GM23248 (cell line): Measurements from ENCODE around the gene RIPOR3. TPM values are rescaled to one million over a fixed set of nuclear protein-coding genes. Genes with fewer than 3 reads are reported as not detected.
"Not testable (repeated sequence)": the region's sequence is repeated elsewhere in the genome, so short reads cannot be mapped to it uniquely, and the experiment has no call there.

Experiments
- DNase-seq: peaks from one replicate; pipeline ENCODE4 v3.0.0-alpha.2; 2015
- H2AFZ ChIP-seq: fragments of 200-600 bp; sonication (generic); 2 replicates; pipeline ENCODE4 v1.6.1; 2016; ENCODE audit warnings: antibody characterized with exemption
- H3F3A ChIP-seq: fragments of 200-600 bp; sonication (generic); 2 replicates; pipeline ENCODE4 v1.6.1; 2016; ENCODE audit warnings: mild to moderate bottlenecking, antibody characterized with exemption, mixed run types; ENCODE audit not compliant: insufficient read depth
- H3K27ac ChIP-seq: fragments of 200-600 bp; sonication (generic); 2 replicates; pipeline ENCODE4 v1.5.1; 2016; ENCODE audit warnings: mild to moderate bottlenecking
- H3K27me3 ChIP-seq: fragments of 200-600 bp; sonication (generic); replicated peaks from 2 replicates; pipeline ENCODE4 v1.6.1; 2016; ENCODE audit warnings: mild to moderate bottlenecking; ENCODE audit not compliant: insufficient read depth
- H3K36me3 ChIP-seq: fragments of 200-600 bp; sonication (generic); 2 replicates; pipeline ENCODE4 v1.6.1; 2016; ENCODE audit warnings: low read depth, mild to moderate bottlenecking
- H3K4me1 ChIP-seq: fragments of 200-600 bp; sonication (generic); 2 replicates; pipeline ENCODE4 v1.6.1; 2016; ENCODE audit warnings: mild to moderate bottlenecking; ENCODE audit not compliant: insufficient read depth
- H3K4me2 ChIP-seq: fragments of 200-600 bp; sonication (generic); one replicate; pipeline ENCODE4 v1.6.1; 2016; ENCODE audit warnings: mild to moderate bottlenecking; ENCODE audit not compliant: unreplicated experiment
- H3K4me3 ChIP-seq: fragments of 200-600 bp; sonication (generic); 2 replicates; pipeline ENCODE4 v1.5.1; 2016; ENCODE audit warnings: mild to moderate bottlenecking
- H3K79me2 ChIP-seq: fragments of 200-600 bp; sonication (generic); 2 replicates; pipeline ENCODE4 v1.6.1; 2016; ENCODE audit warnings: mild to moderate bottlenecking; ENCODE audit not compliant: insufficient read depth
- H3K9ac ChIP-seq: fragments of 200-600 bp; sonication (generic); 2 replicates; pipeline ENCODE4 v1.6.1; 2016; ENCODE audit warnings: mild to moderate bottlenecking
- H3K9me2 ChIP-seq: fragments of 200-600 bp; sonication (generic); 2 replicates; pipeline ENCODE4 v1.6.1; 2016; ENCODE audit warnings: mixed run types, mild to moderate bottlenecking, moderate library complexity; ENCODE audit not compliant: insufficient read depth
- H3K9me3 ChIP-seq: fragments of 200-600 bp; sonication (generic); one replicate; pipeline ENCODE4 v1.6.1; 2017; ENCODE audit warnings: low read depth
- H4K20me1 ChIP-seq: fragments of 200-600 bp; sonication (generic); 2 replicates; pipeline ENCODE4 v1.6.0; 2016; ENCODE audit not compliant: insufficient read depth
- EZH2 ChIP-seq: fragments of 200-600 bp; sonication (generic); IDR thresholded peaks from 2 replicates; pipeline ENCODE4 v1.6.1; 2018; ENCODE audit warnings: antibody characterized with exemption, mild to moderate bottlenecking; ENCODE audit not compliant: insufficient read depth, poor library complexity, severe bottlenecking
- EZH2phosphoT487 ChIP-seq: fragments of 200-600 bp; sonication (generic); IDR thresholded peaks from 2 replicates; pipeline ENCODE4 v1.6.1; 2018; ENCODE audit warnings: antibody characterized with exemption, moderate library complexity, mild to moderate bottlenecking, low read depth; ENCODE audit not compliant: insufficient read depth
- WGBS, 2 experiments: methylation state at CpG; one replicate each; pipeline ENCODE4 v1.1.6; 2015 to 2017; ENCODE audit warnings: low lambda C conversion rate in 2 of 2, low coverage in 1 of 2; ENCODE audit errors: missing lambda C conversion rate in 2 of 2; 5-methylcytosine and 5-hydroxymethylcytosine counted together
- in situ Hi-C: fragments of 300-500 bp; cut with MboI; formaldehyde crosslinking; loops from 2 replicates; pipeline ENCODE4 v1.15.0; 2020
- polyA plus RNA-seq: library from polyadenylated mRNA; unstranded; fragments of >200 nt; fragmentation: Nextera tagmentation; extraction: Ambion mirVana; gene quantifications from 2 replicates; pipeline ENCODE4 v1.2.1, GENCODE V29; 2016
- total RNA-seq: library from RNA; depleted of rRNA; stranded (reverse); fragments of >200 nt; shearing (Covaris generic); gene quantifications from 2 replicates; pipeline ENCODE4 v1.2.3, GENCODE V29; 2014

RIPOR3 gene
- total and polyA plus RNA-seq, 2 experiments from 2014 or later: 0.49 TPM; not detected in 1

DNA sequence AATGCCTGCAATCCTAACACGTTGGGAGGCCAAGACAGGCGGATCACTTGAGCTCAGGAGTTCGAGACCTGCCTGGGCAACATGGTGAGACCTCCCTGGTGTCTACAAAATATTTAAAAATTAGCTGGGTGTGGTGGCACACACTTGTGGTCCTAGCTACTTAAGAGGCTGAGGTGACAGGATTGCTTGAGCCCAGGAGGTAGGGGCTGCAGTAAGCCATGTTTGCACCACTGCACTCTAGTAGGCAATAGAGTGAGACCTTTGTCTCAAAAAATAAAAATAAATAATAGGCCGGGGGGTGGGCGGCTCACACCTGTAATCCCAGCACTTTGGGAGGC, 18.3 kb upstream of the RIPOR3 start:
- H4K20me1 ChIP-seq: no peaks in the 10 kb centered on the region
- no peak for DNase-seq
- H3K27ac ChIP-seq: no peak overlapping the region
- no peaks in the 10 kb centered on the region for H3F3A ChIP-seq
- H3K9me3 ChIP-seq: no peaks in the 10 kb centered on the region
- H3K27me3 ChIP-seq: no peaks in the 10 kb centered on the region
- no peaks in the 10 kb centered on the region for H3K9me2 ChIP-seq
- no peak overlapping the region for H2AFZ ChIP-seq
- TF ChIP-seq EZH2 (no peak), EZH2phosphoT487 (no peak)
- no peaks in the 10 kb centered on the region for H3K79me2 ChIP-seq
- H3K9ac ChIP-seq: no peak overlapping the region
- 77% methylated on average over 5 of the region's 5 CpGs for WGBS, 2 experiments
- no peak overlapping the region for H3K4me2 ChIP-seq
- in situ Hi-C loops: no loop called here
- no peak overlapping the region for H3K4me3 ChIP-seq
- H3K4me1 ChIP-seq: peaks cover 15% of the 10 kb centered on the region
- H3K36me3 ChIP-seq: no peaks in the 10 kb centered on the region

DNA sequence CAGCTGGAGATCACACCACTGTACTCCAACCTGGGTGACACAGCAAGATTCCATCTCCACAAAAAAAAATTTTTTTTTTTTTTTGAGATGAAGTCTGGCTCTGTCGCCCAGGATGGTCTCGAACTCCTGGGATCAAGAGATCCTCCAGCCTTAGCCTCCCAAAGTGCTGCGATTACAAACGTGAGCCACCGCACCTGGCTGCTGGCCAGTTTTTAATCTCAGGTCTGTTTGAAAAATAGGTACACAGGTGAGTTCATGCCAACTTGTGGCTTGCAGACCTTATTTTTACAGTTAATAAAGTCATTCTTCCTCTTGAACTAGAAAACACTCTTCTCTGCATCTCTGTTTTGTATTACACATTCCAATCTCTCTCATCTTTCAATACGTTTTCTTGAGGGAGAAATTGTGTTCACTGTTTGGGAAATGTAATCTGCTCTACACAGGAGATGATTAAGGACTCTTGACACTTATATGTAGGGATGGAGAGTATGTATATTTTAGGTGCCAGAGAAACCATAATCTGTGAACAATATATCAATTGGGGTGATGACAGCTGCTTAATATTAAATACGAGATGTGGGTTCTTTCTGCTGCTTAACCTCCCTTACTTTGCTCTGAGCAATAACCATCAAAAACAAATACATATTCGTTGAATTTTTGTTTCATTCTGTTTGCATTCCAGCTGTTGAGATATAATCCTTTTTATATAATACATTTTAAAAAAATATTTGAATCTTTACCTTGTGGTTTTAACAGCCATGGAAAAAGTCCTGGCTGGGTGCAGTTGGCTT, 17.7 kb upstream of the RIPOR3 start:
- TF ChIP-seq EZH2 (no peak), EZH2phosphoT487 (no peak)
- Histone ChIP-seq H4K20me1 (no peaks in the 10 kb centered on the region), H2AFZ (no peak overlapping the region), H3K9ac (no peak overlapping the region), H3K4me1 (peaks cover 15% of the 10 kb centered on the region), H3F3A (no peaks in the 10 kb centered on the region), H3K36me3 (no peaks in the 10 kb centered on the region), H3K9me3 (no peaks in the 10 kb centered on the region), H3K27ac (no peak overlapping the region), H3K4me3 (no peak overlapping the region), H3K4me2 (no peak overlapping the region), H3K27me3 (no peaks in the 10 kb centered on the region), H3K79me2 (no peaks in the 10 kb centered on the region), H3K9me2 (no peaks in the 10 kb centered on the region)
- WGBS, 2 experiments: 63 to 67% methylated on average over 8 of the region's 8 CpGs
- in situ Hi-C loops: no loop called here
- no peak for DNase-seq

DNA sequence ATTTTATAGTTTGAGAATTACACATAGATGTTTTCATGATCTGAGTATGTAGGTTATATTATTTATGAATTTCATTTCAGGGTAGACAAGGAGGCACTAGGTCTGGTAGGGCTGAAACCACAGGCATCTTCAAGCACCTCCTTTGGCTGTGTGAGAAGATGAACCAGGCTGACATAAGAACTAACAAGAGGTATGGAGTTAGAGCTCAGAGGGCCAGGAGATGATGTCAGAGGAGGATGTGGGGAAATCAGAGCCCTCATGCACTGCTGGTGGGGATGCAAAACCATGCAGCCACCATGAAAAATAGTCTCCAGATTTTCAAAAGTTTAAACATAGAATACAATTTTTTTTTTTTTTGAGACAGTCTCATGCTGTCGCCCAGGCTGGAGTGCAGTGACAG, 13.6 kb upstream of the RIPOR3 start:
- in situ Hi-C loops: no loop called here
- DNase-seq: peak; percentile 67

GRCh38 chr20:50704514-50704913, 13.2 kb upstream of the RIPOR3 start:
- Histone ChIP-seq H3K9me3 (no peaks in the 10 kb centered on the region), H3K9ac (no peak overlapping the region), H3K36me3 (no peaks in the 10 kb centered on the region), H3K27me3 (no peaks in the 10 kb centered on the region), H3K4me3 (no peak overlapping the region), H3K9me2 (no peaks in the 10 kb centered on the region), H2AFZ (no peak overlapping the region), H3K79me2 (no peaks in the 10 kb centered on the region), H3K4me2 (no peak overlapping the region), H3K27ac (no peak overlapping the region), H3K4me1 (no peaks in the 10 kb centered on the region), H4K20me1 (no peaks in the 10 kb centered on the region), H3F3A (no peaks in the 10 kb centered on the region)
- WGBS, 2 experiments: 86 to 88% methylated on average over 4 of the region's 4 CpGs
- no peak for DNase-seq
- in situ Hi-C loops: no loop called here
- TF ChIP-seq EZH2phosphoT487: no peak
- no peak for TF ChIP-seq EZH2

More for the DNA sequence above, 13.6 kb upstream of the RIPOR3 start:
- Histone ChIP-seq H3K9me2 (no peaks in the 10 kb centered on the region), H3F3A (no peaks in the 10 kb centered on the region), H2AFZ (no peak overlapping the region), H3K27me3 (no peaks in the 10 kb centered on the region), H3K9ac (no peak overlapping the region), H3K4me3 (no peak overlapping the region), H3K36me3 (no peaks in the 10 kb centered on the region), H3K27ac (no peak overlapping the region), H3K4me2 (no peak overlapping the region), H3K9me3 (no peaks in the 10 kb centered on the region), H3K4me1 (no peaks in the 10 kb centered on the region), H3K79me2 (no peaks in the 10 kb centered on the region), H4K20me1 (no peaks in the 10 kb centered on the region)
- 50 to 57% methylated on average over 1 of the region's 1 CpG for WGBS, 2 experiments
- no peak for TF ChIP-seq EZH2phosphoT487
- TF ChIP-seq EZH2: no peak

GRCh38 chr20:50703651-50704438, 12.5 kb upstream of the RIPOR3 start:
- 82 to 84% methylated on average over 8 to 9 of the region's 9 CpGs for WGBS, 2 experiments
- in situ Hi-C loops, H4K20me1 ChIP-seq, H3F3A ChIP-seq, H3K9me2 ChIP-seq, H3K9ac ChIP-seq, H3K9me3 ChIP-seq, H3K27me3 ChIP-seq, H2AFZ ChIP-seq, H3K4me2 ChIP-seq, H3K36me3 ChIP-seq, DNase-seq, H3K79me2 ChIP-seq, H3K27ac ChIP-seq, H3K4me3 ChIP-seq, H3K4me1 ChIP-seq: not testable (repeated sequence)
